ENCODE results near the gene OXSM. TPM values are rescaled to one million over a fixed set of nuclear protein-coding genes. Genes with fewer than 3 reads are reported as not detected.
A peak's percentile ranks its signal among the peaks of the same experiment; 100 is the strongest.

The OXSM gene
- total RNA-seq, 4 donors from 2014 or later: 7.7 to 17.0 (median 8.9) TPM

DNA sequence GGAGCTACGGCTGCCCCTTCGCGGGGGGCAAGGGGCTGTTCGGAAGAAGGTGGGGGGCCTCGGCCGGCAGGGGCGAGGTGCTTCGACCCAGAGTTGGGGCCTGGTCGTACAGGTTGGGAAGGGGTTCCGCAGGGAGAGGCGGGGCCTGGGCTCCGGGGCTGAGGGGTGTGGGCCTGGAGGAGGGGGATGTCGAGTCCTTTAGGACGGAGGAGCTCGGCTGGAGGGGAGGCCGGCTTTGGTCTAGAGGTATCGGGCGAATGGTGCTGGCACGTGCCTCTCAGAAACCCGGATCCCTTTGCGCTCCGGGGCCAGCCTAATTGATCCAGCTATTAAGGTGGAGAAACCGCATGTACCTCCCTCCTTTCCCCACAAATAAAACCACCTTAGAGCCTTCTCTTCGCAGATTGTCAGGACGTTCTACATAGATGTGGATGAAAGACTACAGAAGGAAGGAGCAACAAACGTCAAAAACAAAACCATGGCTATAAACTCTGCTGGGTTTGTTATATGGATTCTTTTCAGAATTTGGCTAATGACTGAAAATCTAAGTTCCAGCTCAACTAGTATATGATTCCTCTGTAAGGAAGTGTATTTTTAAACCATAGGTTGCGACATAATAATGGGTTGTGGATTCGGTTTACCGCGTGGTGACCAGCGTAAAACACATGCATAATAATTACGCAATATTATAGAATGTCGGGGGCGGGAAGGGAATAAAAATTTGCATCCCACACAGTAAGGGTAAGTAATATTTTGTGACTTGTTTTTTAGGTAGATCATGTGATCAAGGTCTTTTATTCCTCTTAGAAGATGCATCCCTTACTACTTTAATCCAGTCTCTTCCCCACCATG, 6.0 kb upstream of the OXSM start:
- peak; percentile 24 for DNase-seq
- Histone ChIP-seq H3K27ac (peak overlapping the region; percentile 90 to 95 (median 92)), H3K9me3 (no peaks in the 10 kb centered on the region), H3K4me3 (peak overlapping the region; percentile 89 to 98 (median 93)), H3K27me3 (no peaks in the 10 kb centered on the region), H3K4me1 (peaks cover 0 to 31% (median 8%) of the 10 kb centered on the region in 3 donors), H3K36me3 (no peaks in the 10 kb centered on the region)
- WGBS, 2 donors: 22 to 33% methylated on average over 14 to 24 of the region's 34 CpGs
- intact Hi-C loops (cut with DNase I): loop anchor here (5.0 kb wide), 1 partner anchor 122 kb away; the partner anchor contains the start of gene TOP2B
- TF ChIP-seq CTCF (IDR thresholded peaks at IDR 0.05) (no peak), POLR2A (IDR thresholded peaks at IDR 0.05) (no peak)

GRCh38 chr3:25784971-25785370, 4.9 kb upstream of the OXSM start:
- TF ChIP-seq CTCF (IDR thresholded peaks at IDR 0.05) (no peak), POLR2A (IDR thresholded peaks at IDR 0.05) (no peak)
- Histone ChIP-seq H3K9me3 (no peaks in the 10 kb centered on the region), H3K4me3 (no peak overlapping the region), H3K27me3 (no peaks in the 10 kb centered on the region), H3K27ac (no peak overlapping the region), H3K4me1 (peaks cover 0 to 38% (median 8%) of the 10 kb centered on the region in 3 donors), H3K36me3 (no peaks in the 10 kb centered on the region)
- WGBS, 2 donors: 82 to 97% methylated on average over 1 of the region's 1 CpG
- no peak for DNase-seq
- intact Hi-C loops (cut with DNase I): loop anchor here (5.0 kb wide), 1 partner anchor 123 kb away; the partner anchor contains the start of gene TOP2B

DNA sequence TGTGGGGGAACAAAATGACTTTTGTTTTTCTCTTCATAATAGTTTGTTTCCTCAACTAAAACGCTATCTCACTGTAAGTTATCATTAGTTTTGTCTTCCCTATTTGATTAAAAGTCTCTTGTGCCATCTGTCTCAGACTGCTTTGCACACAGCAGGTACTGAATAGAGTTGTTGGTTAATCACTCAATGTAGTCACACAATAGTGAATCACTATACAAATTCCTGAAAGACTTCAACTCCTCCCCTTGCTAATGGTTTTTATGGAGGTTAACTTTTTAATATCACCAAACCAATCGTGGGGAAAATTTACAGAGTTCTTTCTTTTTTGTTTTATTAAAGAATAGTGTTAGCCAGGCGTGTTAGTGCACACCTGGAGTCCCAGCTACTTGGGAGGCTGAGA, 4.1 kb upstream of the OXSM start:
- TF ChIP-seq CTCF (IDR thresholded peaks at IDR 0.05): no peak
- no peak for TF ChIP-seq POLR2A (IDR thresholded peaks at IDR 0.05)
- no peaks in the 10 kb centered on the region for H3K36me3 ChIP-seq
- no peak for DNase-seq
- H3K27me3 ChIP-seq: no peaks in the 10 kb centered on the region
- WGBS, 2 donors: 63 to 75% methylated on average over 2 to 3 of the region's 3 CpGs
- no peaks in the 10 kb centered on the region for H3K9me3 ChIP-seq
- intact Hi-C loops (cut with DNase I): no loop called here
- peaks cover 0 to 44% (median 8%) of the 10 kb centered on the region in 3 donors for H3K4me1 ChIP-seq
- H3K27ac ChIP-seq: no peak overlapping the region
- no peak overlapping the region for H3K4me3 ChIP-seq

GRCh38 chr3:25787689-25788088, 2.2 kb upstream of the OXSM start:
- H3K27ac ChIP-seq: no peak overlapping the region
- DNase-seq: no peak
- H3K4me3 ChIP-seq: no peak overlapping the region
- no peaks in the 10 kb centered on the region for H3K36me3 ChIP-seq
- no peaks in the 10 kb centered on the region for H3K9me3 ChIP-seq
- WGBS, 2 donors: 91 to 100% methylated on average over 3 of the region's 3 CpGs
- no peak for TF ChIP-seq CTCF (IDR thresholded peaks at IDR 0.05)
- TF ChIP-seq POLR2A (IDR thresholded peaks at IDR 0.05): no peak
- intact Hi-C loops (cut with DNase I): no loop called here
- no peaks in the 10 kb centered on the region for H3K27me3 ChIP-seq
- H3K4me1 ChIP-seq: peaks cover 0 to 44% (median 0%) of the 10 kb centered on the region in 3 donors

DNA sequence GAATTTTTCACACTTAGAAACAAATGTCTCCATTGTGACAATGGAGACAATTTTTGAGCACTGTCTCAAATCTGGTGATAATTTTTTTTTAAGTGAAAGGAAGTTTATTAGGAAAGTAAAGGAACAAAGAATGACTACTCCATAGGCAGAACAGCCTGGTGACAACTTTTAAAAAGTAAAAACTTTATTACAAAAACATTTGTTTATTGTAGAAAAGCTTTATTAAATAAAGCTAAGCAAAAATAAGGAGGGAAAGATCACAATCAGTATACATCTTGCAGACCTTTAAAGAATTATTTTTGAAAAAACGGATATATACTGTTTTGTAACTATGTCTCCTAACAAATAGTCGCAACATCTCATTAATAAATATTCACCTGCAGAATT, 688 bp upstream of the OXSM start:
- intact Hi-C loops (cut with DNase I): no loop called here

More for the DNA sequence above, 688 bp upstream of the OXSM start:
- no peak for TF ChIP-seq CTCF (IDR thresholded peaks at IDR 0.05)
- no peaks in the 10 kb centered on the region for H3K27me3 ChIP-seq
- peaks cover 0 to 5% (median 0%) of the 10 kb centered on the region in 3 donors for H3K36me3 ChIP-seq
- 16 to 24% methylated on average over 2 of the region's 2 CpGs for WGBS, 2 donors
- no peaks in the 10 kb centered on the region for H3K9me3 ChIP-seq
- peaks cover 0 to 39% (median 0%) of the 10 kb centered on the region in 3 donors for H3K4me1 ChIP-seq
- peak overlapping the region; percentile 83 to 92 (median 90) for H3K27ac ChIP-seq
- H3K4me3 ChIP-seq: peak overlapping the region; percentile 62 to 76 (median 68)
- no peak for DNase-seq
